PC-3 (cell line): ENCODE data around the gene FUT4.

ENCODE experiments used
- CTCF ChIP-seq: fragments of 300-600 bp; sonication (generic); conservative IDR thresholded peaks from 2 replicates; pipeline ENCODE4 v1.5.1; 2017; ENCODE audit warnings: antibody characterized with exemption, low read depth, mild to moderate bottlenecking, low read length
- EZH2 ChIP-seq: fragments of 300-600 bp; sonication (generic); IDR thresholded peaks from one replicate; pipeline ENCODE4 v1.6.1; 2017; ENCODE audit warnings: antibody characterized with exemption, mild to moderate bottlenecking, low read length; ENCODE audit not compliant: unreplicated experiment

- TF ChIP-seq CTCF (no peak), EZH2 (no peak)
These were observed 43.3 kb downstream of the FUT4 start for GRCh38 chr11:94586978-94587377.
